Thyroid gland (tissue), 4 donors: ENCODE measurements around the gene VAMP8. TPM values are rescaled to one million over a fixed set of nuclear protein-coding genes. Genes with fewer than 3 reads are reported as not detected.

Experiments
- DNase-seq, 2 donors: peaks; one replicate each; pipeline ENCODE4 v3.0.0-alpha.2; 2019
- H3K27ac ChIP-seq, 3 donors: fragments of 200-600 bp; sonication (generic); 1 replicate in 2 of 3; 2 replicates in 1 of 3; pipeline ENCODE4 v1.5.1; 2016 to 2019; ENCODE audit warnings: mild to moderate bottlenecking in 1 of 3, moderate library complexity in 1 of 3
- H3K27me3 ChIP-seq: fragments of 200-600 bp; sonication (generic); one replicate; pipeline ENCODE4 v1.5.1; 2019
- H3K36me3 ChIP-seq, 2 donors: fragments of 200-600 bp; sonication (generic); one replicate each; pipeline ENCODE4 v1.5.1; 2016 to 2019
- H3K4me1 ChIP-seq, 2 donors: fragments of 200-600 bp; sonication (generic); one replicate each; pipeline ENCODE4 v1.5.1; 2017 to 2019
- H3K4me3 ChIP-seq, 3 donors: fragments of 200-600 bp; sonication (generic); replicated peaks in 1 of 3; 1 replicate in 2 of 3; 2 replicates in 1 of 3; pipeline ENCODE4 v1.5.1; 2016; ENCODE audit warnings: mild to moderate bottlenecking in 1 of 3
- H3K9me3 ChIP-seq: fragments of 200-600 bp; sonication (generic); one replicate; pipeline ENCODE4 v1.5.1; 2017
- CTCF ChIP-seq, 6 experiments: fragments of 200-600 bp in 3 of 6; fragments of 450-650 bp in 3 of 6; sonication (generic) in 3 of 6; IDR thresholded peaks; one replicate each; pipeline ENCODE4 v1.5.1; 2016 to 2019; ENCODE audit warnings: antibody characterized with exemption in 6 of 6, mild to moderate bottlenecking in 2 of 6, inconsistent platforms in 1 of 6, moderate library complexity in 1 of 6
- POLR2A ChIP-seq, 2 donors: fragments of 450-650 bp; IDR thresholded peaks; one replicate each; pipeline ENCODE4 v1.6.1; 2017; ENCODE audit warnings: antibody characterized with exemption in 2 of 2, mild to moderate bottlenecking in 2 of 2, moderate library complexity in 1 of 2
- WGBS, 2 donors: methylation state at CpG; one replicate each; pipeline ENCODE4 v1.1.5; 2017; 5-methylcytosine and 5-hydroxymethylcytosine counted together
- intact Hi-C: fragments of 100-400 bp; cut with DNase I; formaldehyde crosslinking; loops from one replicate; pipeline ENCODE4 v1.15.1; 2023
- total RNA-seq, 4 donors: library from RNA; depleted of rRNA; stranded (reverse); fragments of >200 nt; gene quantifications; one replicate each; pipeline ENCODE4 v1.2.3, GENCODE V29; 2016

Gene VAMP8
- total RNA-seq, 4 donors from 2014 or later: 89.6 to 171 (median 121) TPM

DNA sequence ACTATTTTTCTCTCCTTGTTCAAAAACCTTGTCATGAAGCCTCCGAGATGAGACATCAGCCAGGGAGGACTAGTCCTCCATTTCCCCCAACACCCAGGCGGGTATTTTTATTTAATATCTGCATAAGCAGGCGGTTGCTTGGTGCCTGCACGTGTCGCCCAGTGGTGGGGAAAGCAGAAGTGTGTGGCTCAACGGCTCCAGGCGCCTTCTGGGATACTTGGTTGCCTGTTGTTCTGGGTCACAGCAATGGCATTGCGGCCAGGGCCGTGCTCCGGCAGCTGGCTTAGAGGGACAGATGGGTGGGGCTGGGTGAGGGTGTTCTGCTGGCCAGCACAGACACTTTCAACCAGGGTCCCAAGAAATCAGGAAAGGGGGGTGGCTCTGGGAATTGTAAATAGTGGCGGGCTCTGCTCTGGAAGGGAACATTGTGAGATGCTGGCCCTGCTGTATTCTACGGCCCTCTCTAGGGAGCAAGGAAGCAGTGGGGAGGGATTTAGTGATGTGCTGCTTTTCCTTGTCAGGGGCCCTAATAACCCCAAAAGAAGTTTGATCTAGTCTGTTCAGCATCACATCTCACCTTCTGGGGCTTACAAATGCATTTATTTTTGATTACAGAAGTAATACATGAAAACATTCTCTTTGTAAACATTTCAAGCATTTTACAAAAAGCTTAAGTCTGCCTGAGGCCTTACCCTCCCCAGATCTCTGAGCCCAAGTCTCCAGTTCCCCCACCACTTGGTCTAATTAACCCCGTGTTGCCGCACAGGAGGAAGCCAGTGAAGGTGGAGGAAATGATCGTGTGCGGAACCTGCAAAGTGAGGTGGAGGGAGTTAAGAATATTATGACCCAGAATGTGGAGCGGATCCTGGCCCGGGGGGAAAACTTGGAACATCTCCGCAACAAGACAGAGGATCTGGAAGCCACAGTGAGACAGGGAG lies 1.1 kb downstream of the VAMP8 start:
- H3K27ac ChIP-seq: peak overlapping the region; percentile 73 to 88 (median 79)
- H3K36me3 ChIP-seq: peaks cover 5 to 6% of the 10 kb centered on the region in 2 donors
- intact Hi-C loops: no loop called here
- H3K9me3 ChIP-seq: no peaks in the 10 kb centered on the region
- DNase-seq: peak; percentile 48 to 57
- WGBS, 2 donors: 35 to 39% methylated on average over 16 to 19 of the region's 19 CpGs
- peak overlapping the region in 2 of 3 donors; percentile 33 to 42 for H3K4me3 ChIP-seq
- H3K4me1 ChIP-seq: peaks cover 21 to 29% of the 10 kb centered on the region in 2 donors
- TF ChIP-seq POLR2A (IDR thresholded peaks at IDR 0.05) (no peak), CTCF (IDR thresholded peaks at IDR 0.05) (no peak)
- no peaks in the 10 kb centered on the region for H3K27me3 ChIP-seq

GRCh38 chr2:85579266-85579935 lies 2.0 kb downstream of the VAMP8 start:
- Histone ChIP-seq H3K27me3 (no peaks in the 10 kb centered on the region), H3K36me3 (peaks cover 5 to 6% of the 10 kb centered on the region in 2 donors), H3K4me1 (peaks cover 21 to 38% of the 10 kb centered on the region in 2 donors), H3K9me3 (no peaks in the 10 kb centered on the region), H3K4me3 (no peak overlapping the region), H3K27ac (peak overlapping the region; percentile 73 to 88 (median 79))
- 53 to 58% methylated on average over 6 of the region's 6 CpGs for WGBS, 2 donors
- TF ChIP-seq CTCF (IDR thresholded peaks at IDR 0.05) (no peak), POLR2A (IDR thresholded peaks at IDR 0.05) (no peak)
- intact Hi-C loops: no loop called here
- no peak for DNase-seq

DNA sequence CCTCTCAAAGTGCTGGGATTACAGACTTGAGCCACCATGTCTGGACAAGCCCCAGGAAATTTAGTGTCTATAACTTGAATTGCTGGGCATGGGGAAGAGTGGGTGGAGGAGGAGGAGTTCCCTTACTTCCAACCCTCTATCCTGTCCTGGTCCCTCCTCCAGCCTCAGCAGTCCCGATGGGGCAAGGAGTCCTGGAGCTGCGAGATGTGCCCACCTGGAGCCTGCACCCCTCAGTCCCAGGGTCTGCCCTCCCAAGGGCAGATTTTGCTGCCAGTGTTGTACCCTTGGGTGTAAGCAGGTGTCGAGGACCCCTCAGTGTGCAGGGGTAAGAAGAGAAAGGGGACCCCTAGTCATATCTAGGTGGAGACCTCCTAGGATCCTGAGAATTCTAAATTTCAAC lies 2.8 kb downstream of the VAMP8 start:
- intact Hi-C loops: no loop called here
- Histone ChIP-seq H3K4me3 (no peak overlapping the region), H3K27me3 (no peaks in the 10 kb centered on the region), H3K27ac (peak overlapping the region in 1 of 3 donors; percentile 79), H3K9me3 (no peaks in the 10 kb centered on the region), H3K4me1 (peaks cover 21 to 46% of the 10 kb centered on the region in 2 donors), H3K36me3 (peaks cover 5 to 6% of the 10 kb centered on the region in 2 donors)
- no peak for DNase-seq
- TF ChIP-seq CTCF (IDR thresholded peaks at IDR 0.05): no peak
- TF ChIP-seq POLR2A (IDR thresholded peaks at IDR 0.05): no peak
- WGBS, 2 donors: 88 to 91% methylated on average over 3 of the region's 3 CpGs

GRCh38 chr2:85582492-85582891 lies 5.1 kb downstream of the VAMP8 start:
- TF ChIP-seq POLR2A (IDR thresholded peaks at IDR 0.05) (no peak), CTCF (IDR thresholded peaks at IDR 0.05) (no peak)
- intact Hi-C loops: no loop called here
- Histone ChIP-seq H3K27me3 (no peaks in the 10 kb centered on the region), H3K4me3 (no peak overlapping the region), H3K4me1 (peaks cover 16 to 67% of the 10 kb centered on the region in 2 donors), H3K9me3 (no peaks in the 10 kb centered on the region), H3K27ac (no peak overlapping the region), H3K36me3 (peaks cover 5 to 6% of the 10 kb centered on the region in 2 donors)
- WGBS, 2 donors: 86 to 100% methylated on average over 1 of the region's 1 CpG
- no peak for DNase-seq
